Mesodermal cell (in vitro differentiated cells): ENCODE data around the gene SLC25A48.

Experiments
- H3K27ac ChIP-seq: 2 replicates; pipeline ENCODE4 v1.7.0; 2013; ENCODE audit warnings: mild to moderate bottlenecking, low read depth, low read length, moderate library complexity; ENCODE audit not compliant: severe bottlenecking
- H3K36me3 ChIP-seq: 2 replicates; pipeline ENCODE4 v1.7.1; 2013; ENCODE audit warnings: mild to moderate bottlenecking, low read length, moderate library complexity; ENCODE audit not compliant: control insufficient read depth, insufficient read depth
- H3K4me1 ChIP-seq: one replicate; pipeline ENCODE4 v1.7.1; 2013; ENCODE audit warnings: mild to moderate bottlenecking, low read length; ENCODE audit not compliant: insufficient read depth, control insufficient read depth, poor library complexity, severe bottlenecking
- H3K4me3 ChIP-seq: 2 replicates; pipeline ENCODE4 v1.7.0; 2013; ENCODE audit warnings: low read length, control low read depth, mild to moderate bottlenecking; ENCODE audit not compliant: insufficient read depth, poor library complexity, severe bottlenecking; ENCODE audit errors: extremely low read depth
- H3K9me3 ChIP-seq: 2 replicates; pipeline ENCODE4 v1.7.1; 2013; ENCODE audit warnings: mild to moderate bottlenecking, low read length, moderate library complexity; ENCODE audit not compliant: control insufficient read depth
- WGBS, 2 experiments: methylation state at CpG; one replicate each; pipeline ENCODE4 v1.1.5; 2013; ENCODE audit warnings: missing lambda C conversion rate in 2 of 2; ENCODE audit not compliant: insufficient coverage in 2 of 2; 5-methylcytosine and 5-hydroxymethylcytosine counted together

The SLC25A48 gene

DNA sequence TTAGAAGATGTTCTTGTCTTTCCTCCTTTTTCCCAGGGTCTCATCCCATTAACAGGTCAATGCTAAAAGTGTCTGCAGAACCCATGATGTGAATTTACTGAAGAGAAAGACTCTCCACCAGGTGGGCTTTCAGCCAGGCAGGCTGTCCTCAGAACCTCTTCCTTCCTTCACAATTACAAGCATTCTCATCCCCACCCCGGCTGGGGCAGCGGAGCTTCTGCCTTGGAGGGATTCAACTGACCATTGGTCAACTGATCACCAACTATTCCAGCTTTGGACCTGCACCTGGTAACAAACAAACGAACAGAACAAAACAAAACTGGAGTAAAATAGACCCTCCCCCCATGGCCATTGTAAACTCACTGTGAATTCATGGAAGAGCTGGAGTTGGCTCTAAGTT, 48.6 kb downstream of the SLC25A48 start:
- H3K4me3 ChIP-seq, result no peak overlapping the region
- no peak overlapping the region for H3K27ac ChIP-seq
- WGBS, 2 experiments, result 89 to 100% methylated on average over 2 to 3 of the region's 3 CpGs
- H3K9me3 ChIP-seq, result no peaks in the 10 kb centered on the region
- H3K36me3 ChIP-seq, result no peaks in the 10 kb centered on the region
- H3K4me1 ChIP-seq, result peaks cover 9% of the 10 kb centered on the region

DNA sequence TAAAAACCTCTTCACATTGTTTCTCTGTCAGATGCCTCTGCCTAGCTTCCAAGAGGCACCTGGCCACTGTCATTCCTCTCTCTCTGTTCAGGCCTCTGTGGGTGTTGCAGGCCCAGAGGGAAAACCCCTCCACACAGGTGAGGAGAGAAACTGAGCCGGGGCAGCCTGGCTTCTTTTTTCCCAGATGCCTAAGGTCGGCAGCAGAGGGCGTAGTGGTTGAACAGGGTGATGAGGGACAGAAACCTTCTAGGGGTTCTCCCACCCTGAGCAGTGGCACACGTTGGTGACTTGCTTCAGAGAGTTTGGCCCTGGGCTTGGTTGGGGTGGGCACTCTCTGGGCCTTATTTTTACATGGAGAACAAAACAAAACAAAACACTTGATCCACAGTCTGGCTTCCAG, 49.0 kb downstream of the SLC25A48 start:
- 50% methylated on average over 1 of the region's 4 CpGs; no CpG with 5 or more reads in 1 of the 2 experiments for WGBS, 2 experiments
- H3K4me3 ChIP-seq, result no peak overlapping the region
- H3K36me3 ChIP-seq, result no peaks in the 10 kb centered on the region
- no peak overlapping the region for H3K27ac ChIP-seq
- no peaks in the 10 kb centered on the region for H3K9me3 ChIP-seq
- peaks cover 5% of the 10 kb centered on the region for H3K4me1 ChIP-seq

DNA sequence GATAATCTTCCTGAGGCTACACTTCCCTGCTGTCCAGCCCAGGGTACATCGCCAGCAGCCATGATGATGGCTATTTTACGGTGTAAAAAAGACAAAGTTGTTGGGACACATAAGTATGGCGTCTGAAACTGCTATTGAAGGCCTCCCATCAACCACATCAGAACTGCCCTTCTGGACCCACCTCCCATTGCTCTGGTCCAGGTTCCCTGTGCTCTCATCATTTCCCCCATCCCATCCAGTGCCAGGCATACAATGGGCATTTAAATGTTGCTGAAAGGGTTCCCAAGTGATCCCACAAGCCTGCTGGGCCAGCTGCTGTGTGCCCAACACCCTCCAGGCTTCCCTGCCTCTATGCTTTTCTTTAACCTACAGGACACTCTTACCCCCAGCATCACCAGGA, 50.6 kb downstream of the SLC25A48 start:
- Histone ChIP-seq H3K27ac (no peak overlapping the region), H3K4me3 (no peak overlapping the region), H3K4me1 (peaks cover 5% of the 10 kb centered on the region), H3K9me3 (no peaks in the 10 kb centered on the region), H3K36me3 (no peaks in the 10 kb centered on the region)
- WGBS, 2 experiments, result 95% methylated on average over 3 of the region's 3 CpGs

DNA sequence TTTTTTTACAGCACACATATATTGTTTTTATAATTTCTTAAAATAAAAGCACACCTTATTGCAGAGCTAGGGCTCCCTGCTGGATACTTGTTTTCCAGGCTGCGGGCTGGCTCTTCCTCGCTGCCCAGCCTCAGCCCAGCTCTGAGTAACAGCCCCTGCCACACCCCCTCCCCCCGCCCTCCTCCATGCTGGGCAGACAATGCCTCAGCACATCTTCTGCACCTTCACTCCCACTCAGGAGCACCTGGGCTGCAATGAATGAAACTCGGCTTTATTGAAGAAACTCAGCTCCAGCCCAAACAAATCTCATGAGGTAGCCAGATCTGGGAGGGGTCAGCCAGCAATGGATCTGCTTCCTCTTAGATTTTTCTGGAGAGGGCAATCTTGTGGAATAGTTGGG, 51.7 kb downstream of the SLC25A48 start:
- 21 to 48% methylated on average over 2 to 3 of the region's 4 CpGs for whole genome bisulfite sequencing, 2 experiments
- no peaks in the 10 kb centered on the region for H3K36me3 ChIP-seq
- H3K4me3 ChIP-seq, result no peak overlapping the region
- H3K27ac ChIP-seq, result no peak overlapping the region
- no peaks in the 10 kb centered on the region for H3K9me3 ChIP-seq
- H3K4me1 ChIP-seq, result no peaks in the 10 kb centered on the region

DNA sequence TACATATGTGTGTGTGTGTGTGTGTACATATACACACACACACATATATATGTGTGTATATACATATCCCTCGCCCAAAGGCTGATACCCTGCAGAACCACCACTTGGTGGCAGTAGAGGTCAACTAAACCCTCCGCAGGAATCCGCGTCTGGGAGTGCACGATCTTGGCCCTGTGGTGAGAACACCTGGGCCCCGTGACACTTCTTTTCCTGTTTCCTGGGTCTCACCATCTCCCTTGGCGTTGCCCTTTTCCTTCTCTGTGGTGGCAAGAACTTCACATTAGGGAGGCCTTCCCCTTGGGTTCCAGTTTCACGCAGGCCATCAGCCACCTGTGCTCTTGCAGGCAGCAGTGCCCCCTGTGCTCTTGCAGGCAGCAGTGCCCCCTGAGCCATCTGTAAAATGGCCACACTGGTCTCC, 53.0 kb downstream of the SLC25A48 start:
- no peaks in the 10 kb centered on the region for H3K9me3 ChIP-seq
- 5 to 10% methylated on average over 7 of the region's 8 CpGs for WGBS, 2 experiments
- H3K36me3 ChIP-seq, result no peaks in the 10 kb centered on the region
- H3K4me1 ChIP-seq, result no peaks in the 10 kb centered on the region
- H3K4me3 ChIP-seq, result no peak overlapping the region
- H3K27ac ChIP-seq, result no peak overlapping the region

DNA sequence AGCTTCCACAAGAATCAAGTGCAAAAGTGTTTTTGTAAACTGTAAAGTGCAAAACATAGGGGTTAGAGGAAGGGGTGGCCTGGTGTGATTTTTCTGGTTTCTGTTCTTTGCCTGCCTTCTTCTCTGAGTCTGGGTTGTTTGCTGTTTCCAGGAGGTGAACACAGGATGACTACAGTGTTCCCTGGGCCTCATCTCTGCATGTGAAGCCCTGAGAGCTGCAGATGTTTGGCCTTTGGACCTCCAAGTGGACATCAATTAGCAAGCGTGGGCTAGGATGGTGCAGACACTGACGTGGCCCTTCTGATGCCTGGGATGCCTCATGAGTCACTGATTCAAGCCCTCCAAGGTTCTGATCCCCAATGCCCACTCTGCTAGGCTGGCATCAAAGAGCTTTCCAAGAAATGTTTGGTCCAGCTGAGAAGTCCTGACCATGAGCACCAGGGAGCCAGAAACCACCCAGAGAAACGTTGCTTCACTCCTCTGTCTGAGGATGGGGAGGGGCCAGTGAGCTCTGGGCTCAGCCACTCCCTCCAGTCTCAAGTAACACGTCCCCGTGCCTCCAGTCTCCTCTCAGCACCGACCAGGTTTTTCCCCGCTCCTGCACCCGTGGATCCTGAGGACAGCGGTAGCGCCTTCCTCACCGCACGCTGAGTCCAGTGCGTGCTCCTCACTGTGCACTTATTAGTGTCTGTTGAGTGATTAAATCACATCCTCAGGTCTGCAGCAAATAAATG, 53.6 kb downstream of the SLC25A48 start:
- Histone ChIP-seq H3K4me3 (no peak overlapping the region), H3K9me3 (no peaks in the 10 kb centered on the region), H3K36me3 (no peaks in the 10 kb centered on the region), H3K27ac (no peak overlapping the region), H3K4me1 (no peaks in the 10 kb centered on the region)
- WGBS, 2 experiments, result 43 to 48% methylated on average over 6 to 11 of the region's 13 CpGs

DNA sequence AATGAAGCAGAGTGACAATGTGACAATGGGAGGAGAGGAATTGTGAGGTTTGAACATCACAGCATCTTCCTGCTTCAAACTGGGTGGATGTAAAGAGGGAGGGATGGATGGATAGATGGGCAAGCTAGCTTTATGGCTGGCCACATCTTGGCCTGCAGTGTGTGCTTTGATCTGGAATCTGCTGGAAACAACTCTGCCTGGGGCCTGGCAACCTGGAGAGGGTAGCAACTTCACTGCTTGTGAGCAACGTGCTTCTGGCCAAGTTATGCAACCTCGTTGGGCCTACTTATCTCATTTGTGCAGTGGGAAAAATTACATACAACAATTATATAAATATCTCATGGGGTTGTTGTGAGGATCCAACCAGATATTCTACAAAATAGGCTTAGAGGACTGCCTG, 55.8 kb downstream of the SLC25A48 start:
- Histone ChIP-seq H3K4me3 (no peak overlapping the region), H3K27ac (no peak overlapping the region), H3K36me3 (no peaks in the 10 kb centered on the region), H3K4me1 (peaks cover 3% of the 10 kb centered on the region), H3K9me3 (no peaks in the 10 kb centered on the region)
- WGBS, 2 experiments, result no CpG with 5 or more reads among the region's 2 CpGs

DNA sequence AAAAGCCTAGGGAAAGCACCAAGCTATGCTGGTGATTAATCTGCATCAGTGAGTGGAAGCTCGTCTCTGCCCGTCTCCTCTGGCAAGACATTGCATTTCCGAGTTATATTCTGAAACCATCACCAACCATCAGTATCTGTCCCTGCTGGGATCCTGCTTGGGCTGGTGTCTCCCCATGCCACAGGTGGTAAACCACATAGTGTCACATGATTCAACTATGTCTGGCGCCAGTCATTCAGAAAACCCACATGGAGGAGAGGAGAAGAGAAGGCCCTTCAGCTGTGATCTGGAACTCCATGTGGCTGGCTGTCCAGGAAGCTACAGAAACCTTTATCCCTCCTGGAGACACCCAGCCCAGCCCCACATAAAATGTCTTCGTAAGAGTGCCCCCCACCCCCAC, 56.4 kb downstream of the SLC25A48 start:
- Histone ChIP-seq H3K9me3 (no peaks in the 10 kb centered on the region), H3K27ac (no peak overlapping the region), H3K4me1 (peaks cover 3% of the 10 kb centered on the region), H3K4me3 (no peak overlapping the region), H3K36me3 (no peaks in the 10 kb centered on the region)
- 96 to 98% methylated on average over 4 of the region's 5 CpGs for WGBS, 2 experiments

DNA sequence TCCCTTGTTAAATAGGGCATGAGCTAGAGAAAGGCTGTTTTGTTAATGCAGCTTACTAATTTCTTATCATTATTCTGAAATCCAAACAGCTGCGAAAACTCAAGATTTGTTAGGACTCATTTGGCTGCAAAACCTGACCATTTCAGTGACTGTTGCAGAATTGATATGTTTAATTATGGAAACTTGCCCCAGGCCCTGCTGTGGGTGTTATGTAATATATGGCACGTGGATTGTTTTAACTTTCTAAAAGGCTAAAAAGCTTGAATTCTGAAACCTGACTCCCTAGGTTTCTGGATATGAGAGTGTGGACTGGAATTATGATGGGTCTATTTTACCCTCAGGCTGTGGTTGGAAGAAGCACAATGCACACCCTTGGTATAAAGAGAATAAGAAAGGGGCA, 56.8 kb downstream of the SLC25A48 start:
- no peak overlapping the region for H3K4me3 ChIP-seq
- H3K4me1 ChIP-seq, result peaks cover 3% of the 10 kb centered on the region
- H3K36me3 ChIP-seq, result no peaks in the 10 kb centered on the region
- 100% methylated on average over 1 to 2 of the region's 2 CpGs for WGBS, 2 experiments
- H3K9me3 ChIP-seq, result no peaks in the 10 kb centered on the region
- H3K27ac ChIP-seq, result no peak overlapping the region

DNA sequence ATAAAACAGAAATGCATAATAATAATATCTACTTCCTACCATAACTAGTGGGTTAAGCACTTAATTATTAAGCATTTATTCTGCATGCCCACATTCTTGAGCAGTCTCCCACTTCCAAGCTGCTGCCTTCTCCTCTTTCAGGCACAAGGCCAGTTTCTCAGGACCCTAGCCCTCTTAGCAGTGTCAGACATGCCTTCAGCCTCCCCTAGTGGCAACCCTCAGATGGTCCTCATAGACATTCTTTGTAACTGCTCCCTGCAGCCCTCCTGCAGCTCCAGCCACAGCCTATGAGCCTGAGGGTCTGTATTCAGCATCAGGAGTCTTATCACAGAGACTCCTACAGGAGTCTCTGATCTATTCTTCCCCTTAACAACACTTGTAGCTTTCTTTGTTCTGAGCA, 57.3 kb downstream of the SLC25A48 start:
- Histone ChIP-seq H3K27ac (no peak overlapping the region), H3K9me3 (no peaks in the 10 kb centered on the region), H3K36me3 (no peaks in the 10 kb centered on the region), H3K4me1 (peaks cover 3% of the 10 kb centered on the region), H3K4me3 (no peak overlapping the region)

DNA sequence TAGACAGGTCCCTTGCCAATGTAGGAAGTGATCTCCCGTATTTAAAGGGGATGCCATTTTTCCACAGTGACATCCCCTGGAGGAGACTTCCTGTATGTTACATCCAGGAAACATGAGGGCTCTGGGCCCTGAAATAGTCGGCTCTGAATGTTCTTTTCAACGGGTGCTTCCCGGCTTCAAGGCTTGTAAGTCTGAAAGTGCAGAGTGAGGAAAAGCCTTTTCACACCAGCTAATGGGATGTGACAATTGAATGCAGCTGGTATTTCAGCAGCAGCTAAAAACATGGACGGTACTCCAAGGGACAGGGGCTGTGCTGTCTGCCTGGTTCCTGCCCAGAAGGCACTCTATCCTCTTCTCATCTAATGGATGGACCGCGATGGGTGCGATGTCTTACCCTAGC, 59.8 kb downstream of the SLC25A48 start:
- 81 to 86% methylated on average over 7 of the region's 8 CpGs for WGBS, 2 experiments
- Histone ChIP-seq H3K9me3 (no peaks in the 10 kb centered on the region), H3K4me1 (peaks cover 3% of the 10 kb centered on the region), H3K27ac (no peak overlapping the region), H3K4me3 (no peak overlapping the region), H3K36me3 (no peaks in the 10 kb centered on the region)
